Stimulated activated CD8-positive, alpha-beta memory T cell treated with anti-CD3 and anti-CD28 coated beads, Interleukin-7, amount 100 ng/mL, for 24 hours (primary cell): ENCODE results near the gene EDN3.

Source experiments
- DNase-seq: peaks from one replicate; pipeline ENCODE4 v3.0.0-alpha.2; 2020; ENCODE audit warnings: low read depth

Gene EDN3

GRCh38 chr20:59365611-59366285 lies 65.3 kb downstream of the EDN3 start:
- no peak for DNase-seq

- no peak for DNase-seq
Observed at GRCh38 chr20:59371431-59371830, 71.0 kb downstream of the EDN3 start.

- DNase-seq: no peak
Observed at GRCh38 chr20:59374261-59374660, 73.8 kb downstream of the EDN3 start.

GRCh38 chr20:59375541-59375940 lies 75.1 kb downstream of the EDN3 start:
- DNase-seq: no peak
